Prostate gland (tissue), 2 donors: ENCODE measurements around the gene POLR2J3.
"Not testable (repeated sequence)": the region's sequence is repeated elsewhere in the genome, so short reads cannot be mapped to it uniquely, and the experiment has no call there.

Source experiments
- POLR2A ChIP-seq: fragments of 450-650 bp; IDR thresholded peaks from one replicate; pipeline ENCODE4 v1.6.1; 2016; ENCODE audit warnings: antibody characterized with exemption, mild to moderate bottlenecking
- POLR2AphosphoS5 ChIP-seq: sonication (generic); formaldehyde crosslinking; IDR thresholded peaks from one replicate; pipeline ENCODE4 v1.6.1; 2017; ENCODE audit warnings: antibody characterized with exemption
- TF ChIP-seq, protein P1 (sequence below), 4 experiments: fragments of 200-600 bp in 2 of 4; fragments of 450-650 bp in 2 of 4; sonication (generic) in 2 of 4; IDR thresholded peaks; 1 replicate in 3 of 4; 2 replicates in 1 of 4; pipeline ENCODE4 v1.5.1; 2016 to 2019; ENCODE audit warnings: antibody characterized with exemption in 4 of 4, mild to moderate bottlenecking in 2 of 4, moderate library complexity in 2 of 4

DNA sequence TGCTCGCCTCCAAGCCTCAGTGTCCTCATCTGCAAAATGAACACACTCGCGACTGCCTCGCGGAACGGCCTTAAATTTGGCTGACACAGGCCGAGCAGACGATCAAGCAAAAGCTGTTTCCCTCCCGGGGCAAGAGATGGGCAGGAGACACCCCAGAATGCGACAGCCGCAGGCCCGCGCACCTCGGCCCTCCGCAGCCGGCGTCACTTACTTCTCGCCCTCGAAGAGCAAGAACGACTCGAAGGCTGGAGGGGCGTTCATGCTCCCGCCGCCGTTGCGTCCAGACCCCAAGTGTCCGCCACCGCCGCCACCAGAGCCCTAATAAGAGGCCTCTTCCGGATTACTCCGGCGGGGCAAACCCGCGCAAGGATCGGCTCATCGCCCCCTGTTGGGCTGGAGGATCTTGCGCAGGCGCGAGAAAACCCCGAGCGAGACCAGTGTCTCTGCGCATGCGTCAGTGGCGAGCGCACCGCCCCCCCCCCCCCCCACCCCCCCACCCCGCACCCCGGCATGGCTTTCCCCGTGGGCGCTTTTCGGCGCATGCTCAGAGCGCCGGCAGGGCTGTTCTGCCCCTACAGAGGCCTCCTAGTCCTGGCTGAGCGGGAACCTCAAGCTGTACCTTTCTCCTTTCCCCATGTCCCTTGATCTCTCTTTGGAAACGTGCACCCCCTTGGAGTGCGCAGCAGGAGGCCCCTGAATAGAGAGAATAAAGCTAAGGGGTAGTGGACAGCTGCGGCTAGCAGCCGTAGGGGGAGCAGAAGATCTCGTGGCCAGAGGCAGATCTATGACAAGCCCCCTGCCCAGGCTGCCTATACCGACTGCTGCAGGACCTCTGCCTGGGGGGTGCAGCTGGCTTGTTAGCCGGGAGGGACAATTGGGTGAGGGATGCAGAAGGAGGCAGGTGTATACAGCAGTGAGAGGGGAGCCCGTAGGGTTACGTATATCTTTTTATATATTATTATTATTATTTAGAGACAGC, at the start of gene POLR2J3:
- TF ChIP-seq, protein P1, sequence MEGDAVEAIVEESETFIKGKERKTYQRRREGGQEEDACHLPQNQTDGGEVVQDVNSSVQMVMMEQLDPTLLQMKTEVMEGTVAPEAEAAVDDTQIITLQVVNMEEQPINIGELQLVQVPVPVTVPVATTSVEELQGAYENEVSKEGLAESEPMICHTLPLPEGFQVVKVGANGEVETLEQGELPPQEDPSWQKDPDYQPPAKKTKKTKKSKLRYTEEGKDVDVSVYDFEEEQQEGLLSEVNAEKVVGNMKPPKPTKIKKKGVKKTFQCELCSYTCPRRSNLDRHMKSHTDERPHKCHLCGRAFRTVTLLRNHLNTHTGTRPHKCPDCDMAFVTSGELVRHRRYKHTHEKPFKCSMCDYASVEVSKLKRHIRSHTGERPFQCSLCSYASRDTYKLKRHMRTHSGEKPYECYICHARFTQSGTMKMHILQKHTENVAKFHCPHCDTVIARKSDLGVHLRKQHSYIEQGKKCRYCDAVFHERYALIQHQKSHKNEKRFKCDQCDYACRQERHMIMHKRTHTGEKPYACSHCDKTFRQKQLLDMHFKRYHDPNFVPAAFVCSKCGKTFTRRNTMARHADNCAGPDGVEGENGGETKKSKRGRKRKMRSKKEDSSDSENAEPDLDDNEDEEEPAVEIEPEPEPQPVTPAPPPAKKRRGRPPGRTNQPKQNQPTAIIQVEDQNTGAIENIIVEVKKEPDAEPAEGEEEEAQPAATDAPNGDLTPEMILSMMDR (IDR thresholded peaks at IDR 0.05) = peak; percentile 40 to 94 (median 68)
- TF ChIP-seq POLR2A = not testable (repeated sequence)
- TF ChIP-seq POLR2AphosphoS5 = peak; percentile 82
